ENCODE results near the gene TEKT4. TPM values are rescaled to one million over a fixed set of nuclear protein-coding genes. Genes with fewer than 3 reads are reported as not detected.
A peak's percentile ranks its signal among the peaks of the same experiment; 100 is the strongest.

TEKT4 gene
- total and polyA plus RNA-seq, 9 donors = 0.02 to 7.0 (median 0.30) TPM; not detected in 2

GRCh38 chr2:94874277-94874997 lies 3.2 kb downstream of the TEKT4 start:
- H3K36me3 ChIP-seq = no peaks in the 10 kb centered on the region
- H3K27me3 ChIP-seq = no peaks in the 10 kb centered on the region
- 18 to 59% (median 39%) methylated on average over 42 to 53 of the region's 53 CpGs for WGBS, 3 donors
- H3K4me3 ChIP-seq = no peak overlapping the region
- H3K9me3 ChIP-seq = no peaks in the 10 kb centered on the region
- TF ChIP-seq CTCF (IDR thresholded peaks at IDR 0.05) (no peak), POLR2A (IDR thresholded peaks at IDR 0.05) (no peak), EP300 (IDR thresholded peaks at IDR 0.05) (no peak)
- H3K4me1 ChIP-seq (ENCODE audit: insufficient read depth) = no peaks in the 10 kb centered on the region
- intact Hi-C loops (cut with DNase I) = no loop called here
- H3K27ac ChIP-seq = no peak overlapping the region
- peak in 1 of 5 donors; percentile 27 for DNase-seq

GRCh38 chr2:94875064-94875819 lies 4.0 kb downstream of the TEKT4 start:
- Histone ChIP-seq H3K9me3 (no peaks in the 10 kb centered on the region), H3K27me3 (no peaks in the 10 kb centered on the region), H3K36me3 (no peaks in the 10 kb centered on the region), H3K4me1 (ENCODE audit: insufficient read depth) (no peaks in the 10 kb centered on the region), H3K4me3 (no peak overlapping the region), H3K27ac (no peak overlapping the region)
- WGBS, 3 donors = 89 to 92% (median 91%) methylated on average over 22 of the region's 22 CpGs
- no peak for DNase-seq
- intact Hi-C loops (cut with DNase I) = no loop called here
- TF ChIP-seq CTCF (IDR thresholded peaks at IDR 0.05) (no peak), EP300 (IDR thresholded peaks at IDR 0.05) (no peak), POLR2A (IDR thresholded peaks at IDR 0.05) (no peak)

GRCh38 chr2:94875820-94876522 lies 4.7 kb downstream of the TEKT4 start:
- H3K4me1 ChIP-seq (ENCODE audit: insufficient read depth) = no peaks in the 10 kb centered on the region
- no peak for DNase-seq
- no peak overlapping the region for H3K4me3 ChIP-seq
- no peak for TF ChIP-seq POLR2A (IDR thresholded peaks at IDR 0.05)
- TF ChIP-seq EP300 (IDR thresholded peaks at IDR 0.05) = no peak
- TF ChIP-seq CTCF (IDR thresholded peaks at IDR 0.05) = no peak
- intact Hi-C loops (cut with DNase I) = no loop called here
- H3K36me3 ChIP-seq = no peaks in the 10 kb centered on the region
- no peaks in the 10 kb centered on the region for H3K27me3 ChIP-seq
- H3K9me3 ChIP-seq = no peaks in the 10 kb centered on the region
- whole genome bisulfite sequencing, 3 donors = 60 to 70% (median 69%) methylated on average over 15 to 17 of the region's 17 CpGs
- no peak overlapping the region for H3K27ac ChIP-seq

- H3K4me3 ChIP-seq = no peak overlapping the region
- H3K27ac ChIP-seq = no peak overlapping the region
- intact Hi-C loops (cut with DNase I) = no loop called here
- WGBS, 3 donors = 86 to 93% (median 91%) methylated on average over 16 of the region's 16 CpGs
- H3K4me1 ChIP-seq (ENCODE audit: insufficient read depth) = no peaks in the 10 kb centered on the region
- H3K27me3 ChIP-seq = no peaks in the 10 kb centered on the region
- DNase-seq = no peak
- H3K9me3 ChIP-seq = no peaks in the 10 kb centered on the region
- H3K36me3 ChIP-seq = no peaks in the 10 kb centered on the region
- TF ChIP-seq EP300 (IDR thresholded peaks at IDR 0.05) (no peak), POLR2A (IDR thresholded peaks at IDR 0.05) (no peak), CTCF (IDR thresholded peaks at IDR 0.05) (no peak)
These were observed 5.3 kb downstream of the TEKT4 start for GRCh38 chr2:94876523-94876863.

Measured in ovary (tissue), 9 donors.